WTC11 (cell line): ENCODE data around the gene COLQ.

Experiments
- AFF4 ChIP-seq: sonication (generic); formaldehyde crosslinking; IDR thresholded peaks from 2 replicates; pipeline ENCODE4 v1.8.1; 2023; ENCODE audit warnings: mild to moderate bottlenecking, missing genetic modification reagents, borderline replicate concordance
- CREB1 ChIP-seq: sonication (generic); formaldehyde crosslinking; IDR thresholded peaks from 2 replicates; pipeline ENCODE4 v1.8.0; 2023; ENCODE audit warnings: mild to moderate bottlenecking, missing genetic modification reagents
- CTCF ChIP-seq: fragments of 200-600 bp; IDR thresholded peaks from 2 replicates; pipeline ENCODE4 v1.8.0; 2022; ENCODE audit warnings: antibody characterized with exemption
- E2F1 ChIP-seq: sonication (generic); formaldehyde crosslinking; IDR thresholded peaks from 2 replicates; pipeline ENCODE4 v1.8.0; 2022; ENCODE audit warnings: mild to moderate bottlenecking, missing genetic modification reagents
- MXD4 ChIP-seq: fragments of 250-450 bp; sonication (Bioruptor Pico); IDR thresholded peaks from 2 replicates; pipeline ENCODE4 v1.8.0; 2021; ENCODE audit warnings: mild to moderate bottlenecking, moderate library complexity, borderline replicate concordance
- NR1H2 ChIP-seq: sonication (generic); formaldehyde crosslinking; IDR thresholded peaks from 2 replicates; pipeline ENCODE4 v1.9.0; 2021; ENCODE audit warnings: mild to moderate bottlenecking, moderate library complexity, missing genetic modification reagents
- NR2C2 ChIP-seq: sonication (generic); formaldehyde crosslinking; IDR thresholded peaks from 2 replicates; pipeline ENCODE4 v1.8.0; 2022; ENCODE audit warnings: mild to moderate bottlenecking, missing genetic modification reagents
- TCF7 ChIP-seq: sonication (generic); formaldehyde crosslinking; IDR thresholded peaks from 2 replicates; pipeline ENCODE4 v1.8.0; 2022; ENCODE audit warnings: mild to moderate bottlenecking, low read depth, missing genetic modification reagents, moderate library complexity
- TEAD4 ChIP-seq: sonication (generic); formaldehyde crosslinking; IDR thresholded peaks from 2 replicates; pipeline ENCODE4 v1.8.0; 2022; ENCODE audit warnings: mild to moderate bottlenecking, missing genetic modification reagents
- ZNF281 ChIP-seq: sonication (generic); formaldehyde crosslinking; IDR thresholded peaks from 2 replicates; pipeline ENCODE4 v1.8.0; 2023; ENCODE audit warnings: mild to moderate bottlenecking, missing genetic modification reagents
- ZNF423 ChIP-seq: fragments of 250-450 bp; sonication (Bioruptor Pico); IDR thresholded peaks from 2 replicates; pipeline ENCODE4 v2.1.2; 2022; ENCODE audit warnings: mild to moderate bottlenecking, moderate library complexity

GRCh38 chr3:15409239-15409638, 112.3 kb downstream of the COLQ start:
- TF ChIP-seq CREB1 (CRISPR knock-in tag) (no peak), TEAD4 (CRISPR knock-in tag) (no peak), ZNF281 (CRISPR knock-in tag) (no peak), NR1H2 (CRISPR knock-in tag) (no peak), NR2C2 (no peak), CTCF (no peak), ZNF423 (CRISPR knock-in tag) (no peak), E2F1 (no peak), MXD4 (CRISPR knock-in tag) (no peak), TCF7 (CRISPR knock-in tag) (no peak), AFF4 (no peak)
